Fibroblast of skin of left biceps (primary cell): ENCODE data around the gene CD14.
"Not testable (repeated sequence)": the region's sequence is repeated elsewhere in the genome, so short reads cannot be mapped to it uniquely, and the experiment has no call there.

Experiments
- DNase-seq, 2 experiments: peaks; one replicate each; pipeline ENCODE4 v3.0.0-alpha.2; 2013; ENCODE audit warnings: low read depth in 2 of 2

CD14 gene

GRCh38 chr5:140635291-140636257, 2.6 kb upstream of the CD14 start:
- no peak for DNase-seq

DNA sequence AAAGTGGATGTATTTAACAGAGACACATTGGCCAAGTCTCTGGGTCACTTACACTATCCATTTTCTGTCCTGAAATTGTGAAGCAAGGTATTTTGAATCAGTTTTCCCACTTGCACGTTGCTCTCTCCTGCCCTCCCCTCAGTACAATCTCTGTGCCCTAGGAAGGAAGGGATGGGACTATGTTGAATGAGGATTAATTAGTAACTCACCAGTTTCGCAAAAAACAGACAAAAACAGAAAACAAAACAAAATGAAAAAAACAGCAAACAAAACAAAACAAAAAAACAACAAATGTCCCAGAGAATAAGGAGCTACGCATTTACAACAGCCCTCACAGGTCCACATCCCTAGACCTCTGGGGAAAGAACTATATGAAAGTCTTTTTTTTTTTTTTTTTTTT, 1.1 kb upstream of the CD14 start:
- DNase-seq = no peak

DNA sequence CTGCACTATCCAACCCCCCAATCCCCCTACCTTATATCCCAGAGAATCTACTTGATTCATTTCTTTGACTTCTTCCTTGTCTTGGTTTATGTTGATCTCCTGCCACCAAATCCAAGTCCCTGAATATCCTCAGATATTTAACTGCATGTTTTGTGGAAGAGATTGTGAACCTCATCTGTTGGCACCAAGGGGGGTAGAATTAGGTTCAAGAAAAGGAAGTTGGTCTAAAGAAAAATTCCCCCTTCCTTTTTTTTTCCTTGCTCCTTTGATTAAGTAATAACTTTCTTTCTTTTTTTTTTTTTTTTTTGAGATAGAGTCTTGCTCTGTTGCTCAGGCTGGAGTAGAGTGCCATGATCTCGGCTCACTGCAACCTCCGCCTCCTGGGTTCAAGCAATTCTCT, 526 bp upstream of the CD14 start:
- DNase-seq = no peak

GRCh38 chr5:140632366-140633020, 482 bp downstream of the CD14 start:
- DNase-seq = no peak

DNA sequence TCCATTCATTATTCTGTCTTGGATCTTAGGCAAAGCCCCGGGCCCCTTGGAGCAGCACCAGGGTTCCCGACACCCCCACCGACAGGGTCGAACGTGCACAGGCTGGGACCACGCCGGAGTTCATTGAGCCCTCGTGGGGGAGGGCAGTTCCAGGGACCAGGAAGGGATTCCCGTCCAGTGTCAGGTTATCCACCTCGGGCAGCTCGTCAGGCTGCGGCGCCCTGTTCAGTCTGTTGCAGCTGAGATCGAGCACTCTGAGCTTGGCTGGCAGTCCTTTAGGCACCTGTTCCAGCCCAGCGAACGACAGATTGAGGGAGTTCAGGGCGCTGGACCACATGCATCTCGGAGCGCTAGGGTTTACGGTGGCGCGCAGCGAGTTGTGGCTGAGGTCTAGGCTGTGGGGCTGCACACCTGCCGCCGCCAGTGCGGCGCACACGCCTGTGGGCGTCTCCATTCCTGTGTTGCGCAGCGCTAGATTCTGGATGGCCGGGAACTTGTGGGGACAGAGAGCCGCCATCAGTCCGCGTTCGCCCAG, 1.1 kb downstream of the CD14 start:
- DNase-seq = no peak

- DNase-seq = no peak
Measured at GRCh38 chr5:140631036-140631417, 1.9 kb downstream of the CD14 start.

DNA sequence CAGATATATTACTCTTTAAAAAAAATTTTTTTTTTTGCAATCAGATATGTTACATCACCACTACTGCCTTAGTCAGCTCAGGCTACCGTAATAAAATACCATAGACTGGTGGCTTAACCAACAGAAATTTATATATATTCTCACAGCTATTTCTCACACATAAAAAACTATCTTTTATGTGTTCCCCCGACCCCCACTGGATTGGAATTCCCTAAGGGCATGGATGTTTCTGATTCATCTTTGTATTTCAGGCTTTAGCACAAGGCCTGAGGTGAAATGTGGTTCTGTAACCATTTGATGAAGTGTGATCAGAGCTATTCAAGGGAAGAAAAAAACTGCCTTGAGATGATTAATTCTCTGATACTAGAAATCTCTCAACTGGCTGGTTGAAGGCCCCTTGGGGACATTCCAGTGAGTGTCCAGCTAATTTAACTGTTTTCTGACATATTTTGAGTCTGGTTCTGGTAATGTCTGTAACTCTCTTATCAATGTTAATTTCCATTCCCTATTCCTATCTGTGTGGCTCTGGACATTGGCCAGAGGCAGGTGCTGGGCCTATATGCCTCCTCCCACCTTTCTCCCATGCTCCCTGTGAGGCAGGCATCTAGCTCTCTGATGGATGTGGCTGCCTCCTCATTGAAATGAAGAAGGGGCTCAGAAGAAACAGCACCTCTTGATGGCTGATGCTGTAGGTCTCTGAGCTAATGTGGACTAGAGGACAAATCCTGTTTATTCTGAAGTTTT, 2.5 kb downstream of the CD14 start:
- no peak for DNase-seq

GRCh38 chr5:140628711-140629110, 4.3 kb downstream of the CD14 start:
- no peak for DNase-seq

- DNase-seq = no peak
Measured at GRCh38 chr5:140627972-140628371, 5.0 kb downstream of the CD14 start.

- DNase-seq = not testable (repeated sequence)
Measured at GRCh38 chr5:140624886-140625285, 8.1 kb downstream of the CD14 start.

DNA sequence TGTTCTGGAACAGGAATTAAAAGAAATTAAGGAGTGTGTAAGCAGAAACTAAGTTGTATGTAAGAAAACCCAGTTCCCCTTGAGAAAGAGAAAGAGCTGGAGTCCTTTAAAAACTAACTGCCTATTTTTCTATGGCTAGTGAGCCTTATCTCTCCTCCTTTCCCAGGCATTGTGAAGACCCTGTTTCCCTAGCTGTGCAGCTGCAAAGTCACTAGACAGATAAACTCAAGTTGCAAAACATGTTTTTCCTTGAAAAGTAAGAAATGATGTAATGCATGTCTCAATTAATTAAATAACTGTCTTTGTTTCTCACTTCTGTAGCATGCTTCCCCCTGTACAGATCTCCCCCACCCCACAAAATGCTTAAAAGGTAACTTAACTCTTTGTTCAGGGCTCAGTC, 9.9 kb downstream of the CD14 start:
- not testable (repeated sequence) for DNase-seq

GRCh38 chr5:140622301-140622700, 10.7 kb downstream of the CD14 start:
- no peak for DNase-seq

GRCh38 chr5:140611020-140611521, 21.9 kb downstream of the CD14 start:
- no peak for DNase-seq

GRCh38 chr5:140609126-140609525, 23.8 kb downstream of the CD14 start:
- DNase-seq = no peak

- no peak for DNase-seq
Measured at GRCh38 chr5:140608722-140609121, 24.3 kb downstream of the CD14 start.

DNA sequence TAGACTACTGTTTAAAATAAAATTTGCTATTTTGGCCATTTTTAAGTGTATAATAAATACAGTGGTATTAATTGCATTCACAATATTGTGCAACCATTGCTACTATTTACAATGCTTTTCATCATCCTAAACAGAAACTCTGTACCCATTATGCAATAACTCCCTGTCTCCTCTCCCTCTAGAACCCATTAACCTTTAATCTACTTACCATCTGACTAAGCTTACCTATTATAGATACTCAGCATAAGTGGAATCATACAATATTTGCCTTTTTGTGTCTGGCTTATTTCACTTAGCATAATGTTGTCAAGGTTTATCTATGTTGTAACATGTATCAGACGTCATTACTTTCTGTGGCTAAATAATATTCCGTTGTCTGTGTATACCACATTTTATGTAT, 25.9 kb downstream of the CD14 start:
- no peak for DNase-seq

DNA sequence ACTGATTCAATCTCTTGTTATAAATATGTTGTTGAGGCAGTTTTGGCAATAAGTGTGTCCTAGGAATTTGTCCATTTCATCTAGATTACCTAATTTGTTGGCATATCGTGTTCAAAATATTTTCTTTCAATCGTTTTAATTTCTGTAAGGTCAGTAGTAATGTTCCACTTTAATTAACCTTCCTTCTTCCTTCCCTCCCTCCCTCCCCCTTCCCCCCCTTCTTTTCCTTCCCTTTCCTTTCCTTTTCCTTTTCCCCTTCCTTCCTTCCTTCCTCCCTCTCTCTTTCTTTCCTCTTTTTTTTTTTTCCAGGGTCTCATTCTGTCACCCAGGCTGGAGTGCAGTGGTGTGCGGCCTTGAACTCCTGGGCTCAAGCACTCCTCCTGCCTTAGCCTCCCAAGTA, 27.1 kb downstream of the CD14 start:
- no peak for DNase-seq

GRCh38 chr5:140603734-140604133, 29.2 kb downstream of the CD14 start:
- DNase-seq = no peak

- DNase-seq = not testable (repeated sequence)
Measured at GRCh38 chr5:140603446-140603698, 29.6 kb downstream of the CD14 start.

- no peak for DNase-seq
Measured at GRCh38 chr5:140602147-140602546, 30.8 kb downstream of the CD14 start.

DNA sequence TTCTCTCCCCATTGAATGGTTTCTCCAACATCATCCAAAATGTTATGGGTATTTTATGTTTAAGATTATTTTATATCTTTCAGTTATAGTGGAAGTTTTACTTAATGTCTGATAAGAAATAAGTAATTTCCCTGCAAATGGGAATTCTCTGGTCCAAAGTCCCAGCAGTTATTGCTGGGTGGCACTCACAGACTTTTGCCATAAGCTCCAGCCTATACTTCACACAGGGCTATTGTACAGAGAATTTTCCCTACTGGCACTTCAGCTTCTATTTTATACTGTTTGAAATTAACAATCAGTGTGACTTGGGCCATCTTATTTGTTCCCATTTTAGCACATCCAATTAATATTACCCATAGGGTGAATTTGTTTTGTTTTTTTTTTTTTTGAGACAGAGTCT, 32.9 kb downstream of the CD14 start:
- no peak for DNase-seq

- no peak for DNase-seq
Measured at GRCh38 chr5:140598836-140599235, 34.1 kb downstream of the CD14 start.
